ENCODE data around the gene KRTAP13-2. TPM values are rescaled to one million over a fixed set of nuclear protein-coding genes. Genes with fewer than 3 reads are reported as not detected.

KRTAP13-2 gene
- total RNA-seq, 1 donor from 2014 or later = not detected

- H3K36me3 Mint-ChIP-seq (ENCODE audit: low read depth, unreplicated experiment) = peaks cover 3% of the 10 kb centered on the region
- H3K9me3 Mint-ChIP-seq (ENCODE audit: unreplicated experiment) = no peaks in the 10 kb centered on the region
- no peak for DNase-seq (ENCODE audit: low spot score)
- TF ChIP-seq CTCF (IDR thresholded peaks at IDR 0.05; ENCODE audit: unreplicated experiment) = no peak
- H3K4me3 Mint-ChIP-seq (ENCODE audit: unreplicated experiment) = no peak overlapping the region
- no peaks in the 10 kb centered on the region for H3K4me1 Mint-ChIP-seq (ENCODE audit: unreplicated experiment)
- peaks cover 1% of the 10 kb centered on the region for H3K27me3 Mint-ChIP-seq (ENCODE audit: unreplicated experiment)
- no peak overlapping the region for H3K27ac Mint-ChIP-seq (ENCODE audit: unreplicated experiment)
Observed at GRCh38 chr21:30391492-30392025, 19.5 kb upstream of the KRTAP13-2 start.

GRCh38 chr21:30382201-30382600, 10.1 kb upstream of the KRTAP13-2 start:
- no peak for DNase-seq (ENCODE audit: low spot score)
- Mint-ChIP-seq H3K9me3 (ENCODE audit: unreplicated experiment) (no peaks in the 10 kb centered on the region), H3K4me1 (ENCODE audit: unreplicated experiment) (peaks cover 3% of the 10 kb centered on the region), H3K36me3 (ENCODE audit: low read depth, unreplicated experiment) (no peaks in the 10 kb centered on the region), H3K27ac (ENCODE audit: unreplicated experiment) (no peak overlapping the region), H3K27me3 (ENCODE audit: unreplicated experiment) (no peaks in the 10 kb centered on the region), H3K4me3 (ENCODE audit: unreplicated experiment) (no peak overlapping the region)
- TF ChIP-seq CTCF (IDR thresholded peaks at IDR 0.05; ENCODE audit: unreplicated experiment) = no peak

- no peak overlapping the region for H3K4me3 Mint-ChIP-seq (ENCODE audit: unreplicated experiment)
- H3K27ac Mint-ChIP-seq (ENCODE audit: unreplicated experiment) = no peak overlapping the region
- no peaks in the 10 kb centered on the region for H3K36me3 Mint-ChIP-seq (ENCODE audit: low read depth, unreplicated experiment)
Observed at GRCh38 chr21:30355906-30356305, 16.2 kb downstream of the KRTAP13-2 start.

DNA sequence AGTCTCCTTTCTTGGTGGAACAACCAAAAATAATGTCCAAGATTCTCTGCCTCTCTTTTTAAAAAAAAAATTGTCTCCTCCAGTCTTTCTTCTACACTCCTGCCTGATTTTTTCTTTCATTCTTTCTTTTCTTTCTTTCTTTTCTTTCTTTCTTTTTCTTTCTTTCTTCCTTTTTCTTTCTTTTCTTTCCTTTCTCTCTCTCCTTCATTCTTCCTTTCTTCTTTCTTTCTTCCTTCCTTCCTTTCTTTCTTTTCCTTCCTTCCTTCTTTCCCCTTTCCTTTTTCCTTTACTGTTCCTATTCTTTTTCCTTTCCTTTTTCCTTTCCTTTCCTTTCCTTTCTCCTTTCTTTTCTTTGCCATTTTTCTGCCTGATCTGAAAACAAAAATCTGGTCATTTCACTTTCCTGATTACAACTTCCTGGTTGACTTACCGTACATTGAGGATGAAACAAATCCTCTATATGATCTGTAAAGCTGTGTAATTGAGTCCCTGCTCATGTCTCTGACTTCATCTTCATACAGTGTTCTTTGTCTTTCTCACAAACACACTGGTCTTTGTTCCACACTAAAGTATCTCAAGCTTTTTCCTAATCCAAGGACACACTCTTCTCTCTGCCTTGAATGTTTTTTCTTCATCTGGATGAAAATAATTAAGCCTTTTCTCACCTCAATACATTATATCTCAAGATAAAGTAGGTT, 17.6 kb downstream of the KRTAP13-2 start:
- Mint-ChIP-seq H3K27me3 (ENCODE audit: unreplicated experiment) (no peaks in the 10 kb centered on the region), H3K9me3 (ENCODE audit: unreplicated experiment) (no peaks in the 10 kb centered on the region), H3K4me1 (ENCODE audit: unreplicated experiment) (no peaks in the 10 kb centered on the region), H3K36me3 (ENCODE audit: low read depth, unreplicated experiment) (no peaks in the 10 kb centered on the region), H3K27ac (ENCODE audit: unreplicated experiment) (no peak overlapping the region), H3K4me3 (ENCODE audit: unreplicated experiment) (no peak overlapping the region)
- no peak for TF ChIP-seq CTCF (IDR thresholded peaks at IDR 0.05; ENCODE audit: unreplicated experiment)
- DNase-seq (ENCODE audit: low spot score) = no peak

More at GRCh38 chr21:30355906-30356305, 16.2 kb downstream of the KRTAP13-2 start:
- Mint-ChIP-seq H3K9me3 (ENCODE audit: unreplicated experiment) (no peaks in the 10 kb centered on the region), H3K27me3 (ENCODE audit: unreplicated experiment) (no peaks in the 10 kb centered on the region), H3K4me1 (ENCODE audit: unreplicated experiment) (no peaks in the 10 kb centered on the region)
- no peak for DNase-seq (ENCODE audit: low spot score)
- no peak for TF ChIP-seq CTCF (IDR thresholded peaks at IDR 0.05; ENCODE audit: unreplicated experiment)

- Mint-ChIP-seq H3K4me3 (ENCODE audit: unreplicated experiment) (no peak overlapping the region), H3K27ac (ENCODE audit: unreplicated experiment) (no peak overlapping the region)
Observed at GRCh38 chr21:30351534-30351933, 20.5 kb downstream of the KRTAP13-2 start.

More at GRCh38 chr21:30351534-30351933, 20.5 kb downstream of the KRTAP13-2 start:
- DNase-seq (ENCODE audit: low spot score) = no peak
- peaks cover 2% of the 10 kb centered on the region for H3K27me3 Mint-ChIP-seq (ENCODE audit: unreplicated experiment)
- H3K36me3 Mint-ChIP-seq (ENCODE audit: low read depth, unreplicated experiment) = no peaks in the 10 kb centered on the region
- TF ChIP-seq CTCF (IDR thresholded peaks at IDR 0.05; ENCODE audit: unreplicated experiment) = no peak
- H3K4me1 Mint-ChIP-seq (ENCODE audit: unreplicated experiment) = no peaks in the 10 kb centered on the region
- no peaks in the 10 kb centered on the region for H3K9me3 Mint-ChIP-seq (ENCODE audit: unreplicated experiment)
